Measurements from ENCODE around the gene MFAP4. TPM values are rescaled to one million over a fixed set of nuclear protein-coding genes. Genes with fewer than 3 reads are reported as not detected.

MFAP4 gene
- polyA plus RNA-seq, 3 donors, result 0.12 to 0.73 (median 0.12) TPM

- H4K20me1 ChIP-seq (ENCODE audit: insufficient read depth, low read length), result no peaks in the 10 kb centered on the region
- no peak overlapping the region for H2AFZ ChIP-seq (ENCODE audit: insufficient read depth, low read depth, low read length, poor library complexity, severe bottlenecking)
- H3K36me3 ChIP-seq (replicated peaks in 1 of 2; ENCODE audit: control insufficient read depth in 1 of 2, insufficient read depth in 2 of 2, low read length in 2 of 2), result no peaks in the 10 kb centered on the region
- no peaks in the 10 kb centered on the region for H3K36me3 Mint-ChIP-seq
- intact Hi-C loops (cut with micrococcal nuclease), result no loop called here
- H3K27me3 ChIP-seq (ENCODE audit: control insufficient read depth in 2 of 2, insufficient read depth in 2 of 2, low read length in 2 of 2), result peaks cover 0 to 19% of the 10 kb centered on the region in 2 donors
- WGBS (ENCODE audit: insufficient coverage), result 100% methylated on average over 3 of the region's 7 CpGs
- peak overlapping the region in 1 of 7 donors; percentile 21 for H3K27ac Mint-ChIP-seq
- H3K4me1 ChIP-seq (ENCODE audit: control insufficient read depth in 1 of 2, insufficient read depth in 2 of 2, low read length in 2 of 2), result peaks cover 8% of the 10 kb centered on the region in 2 donors
- H3K27ac ChIP-seq (ENCODE audit: low read depth in 1 of 2, low read length in 2 of 2), result no peak overlapping the region
- peaks cover 28 to 43% (median 31%) of the 10 kb centered on the region in 3 donors for H3K27me3 Mint-ChIP-seq (ENCODE audit: low read depth in 3 of 3)
- no peak for TF ChIP-seq CTCF (IDR thresholded peaks at IDR 0.05)
- H3K9me3 Mint-ChIP-seq, result no peaks in the 10 kb centered on the region
- H3K9ac ChIP-seq (ENCODE audit: insufficient read depth, low read length, poor library complexity, severe bottlenecking), result no peak overlapping the region
- no peak overlapping the region for H3K4me3 ChIP-seq (replicated peaks in 1 of 3; ENCODE audit: low read depth in 2 of 3, low read length in 3 of 3)
- DNase-seq, result no peak
- H3K4me2 ChIP-seq (replicated peaks; ENCODE audit: extremely low read depth, low read length, poor library complexity, severe bottlenecking), result no peak overlapping the region
- H3K4me3 Mint-ChIP-seq, result peak overlapping the region in 1 of 2 donors; percentile 37
- H3K79me2 ChIP-seq (ENCODE audit: insufficient read depth, low read length), result no peaks in the 10 kb centered on the region
- H3K4me1 Mint-ChIP-seq, result peaks cover 5% of the 10 kb centered on the region
- H3K9me3 ChIP-seq (replicated peaks in 1 of 2; ENCODE audit: control insufficient read depth in 1 of 2, insufficient read depth in 1 of 2, low read length in 2 of 2), result no peaks in the 10 kb centered on the region
Observed at GRCh38 chr17:19357761-19358160, 29.2 kb downstream of the MFAP4 start.

GRCh38 chr17:19357351-19357750 is 29.6 kb downstream of the MFAP4 start:
- H3K4me3 ChIP-seq (replicated peaks in 1 of 3; ENCODE audit: low read depth in 2 of 3, low read length in 3 of 3), result no peak overlapping the region
- H3K27ac ChIP-seq (ENCODE audit: low read depth in 1 of 2, low read length in 2 of 2), result no peak overlapping the region
- no peaks in the 10 kb centered on the region for H3K9me3 ChIP-seq (replicated peaks in 1 of 2; ENCODE audit: control insufficient read depth in 1 of 2, insufficient read depth in 1 of 2, low read length in 2 of 2)
- H3K4me2 ChIP-seq (replicated peaks; ENCODE audit: extremely low read depth, low read length, poor library complexity, severe bottlenecking), result no peak overlapping the region
- no peak for TF ChIP-seq CTCF (IDR thresholded peaks at IDR 0.05)
- no peaks in the 10 kb centered on the region for H3K79me2 ChIP-seq (ENCODE audit: insufficient read depth, low read length)
- WGBS (ENCODE audit: insufficient coverage), result 99% methylated on average over 4 of the region's 7 CpGs
- no peaks in the 10 kb centered on the region for H4K20me1 ChIP-seq (ENCODE audit: insufficient read depth, low read length)
- Mint-ChIP-seq H3K4me1 (peaks cover 5% of the 10 kb centered on the region), H3K9me3 (no peaks in the 10 kb centered on the region), H3K36me3 (no peaks in the 10 kb centered on the region), H3K27me3 (ENCODE audit: low read depth in 3 of 3) (peaks cover 28 to 45% (median 31%) of the 10 kb centered on the region in 3 donors), H3K27ac (no peak overlapping the region), H3K4me3 (no peak overlapping the region)
- H2AFZ ChIP-seq (ENCODE audit: insufficient read depth, low read depth, low read length, poor library complexity, severe bottlenecking), result no peak overlapping the region
- intact Hi-C loops (cut with micrococcal nuclease), result no loop called here
- no peaks in the 10 kb centered on the region for H3K36me3 ChIP-seq (replicated peaks in 1 of 2; ENCODE audit: control insufficient read depth in 1 of 2, insufficient read depth in 2 of 2, low read length in 2 of 2)
- peaks cover 6% of the 10 kb centered on the region in 2 donors for H3K4me1 ChIP-seq (ENCODE audit: control insufficient read depth in 1 of 2, insufficient read depth in 2 of 2, low read length in 2 of 2)
- no peak overlapping the region for H3K9ac ChIP-seq (ENCODE audit: insufficient read depth, low read length, poor library complexity, severe bottlenecking)
- peaks cover 0 to 19% of the 10 kb centered on the region in 2 donors for H3K27me3 ChIP-seq (ENCODE audit: control insufficient read depth in 2 of 2, insufficient read depth in 2 of 2, low read length in 2 of 2)
- DNase-seq, result no peak
